LNCAP (cell line): ENCODE results near the gene DPP6.

ENCODE experiments used
- CTCF ChIP-seq: fragments of 450-650 bp; IDR thresholded peaks from 2 replicates; pipeline ENCODE4 v1.5.1; 2017; ENCODE audit warnings: mild to moderate bottlenecking

DPP6 gene

GRCh38 chr7:154905146-154905545 lies 852.9 kb downstream of the DPP6 start:
- no peak for TF ChIP-seq CTCF

GRCh38 chr7:154905615-154906014 lies 853.4 kb downstream of the DPP6 start:
- no peak for TF ChIP-seq CTCF

- no peak for TF ChIP-seq CTCF
Observed at GRCh38 chr7:154906201-154906600, 854.0 kb downstream of the DPP6 start.

DNA sequence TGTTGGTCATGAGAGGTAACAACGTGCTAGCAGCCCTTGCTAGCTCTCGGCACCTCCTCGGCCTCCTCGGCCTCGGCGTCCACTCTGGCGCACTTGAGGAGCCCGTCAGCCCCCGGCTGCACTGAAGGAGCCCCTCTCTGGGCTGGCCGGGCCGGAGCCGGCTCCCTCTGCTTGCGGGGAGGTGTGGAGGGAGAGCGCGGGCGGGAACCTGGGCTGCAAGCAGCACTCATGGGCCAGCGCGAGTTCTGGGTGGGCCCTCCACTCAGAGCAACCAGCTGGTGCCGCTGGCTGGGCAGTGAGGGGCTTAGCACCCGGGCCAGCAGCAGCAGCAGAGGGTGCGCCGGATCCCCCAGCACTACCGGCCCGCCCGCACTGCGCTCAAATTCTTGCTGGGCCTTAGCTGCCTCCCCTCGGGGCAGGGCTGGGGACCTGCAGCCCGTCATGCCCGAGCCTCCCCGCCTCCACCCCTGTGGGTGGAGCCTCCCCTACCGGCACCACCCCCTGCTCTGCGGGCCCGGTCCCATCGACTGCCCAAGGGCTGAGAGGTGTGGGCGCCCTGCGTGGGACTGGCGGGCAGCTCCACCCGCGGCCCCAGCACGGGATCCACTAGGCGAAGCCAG lies 854.6 kb downstream of the DPP6 start:
- TF ChIP-seq CTCF, result no peak

DNA sequence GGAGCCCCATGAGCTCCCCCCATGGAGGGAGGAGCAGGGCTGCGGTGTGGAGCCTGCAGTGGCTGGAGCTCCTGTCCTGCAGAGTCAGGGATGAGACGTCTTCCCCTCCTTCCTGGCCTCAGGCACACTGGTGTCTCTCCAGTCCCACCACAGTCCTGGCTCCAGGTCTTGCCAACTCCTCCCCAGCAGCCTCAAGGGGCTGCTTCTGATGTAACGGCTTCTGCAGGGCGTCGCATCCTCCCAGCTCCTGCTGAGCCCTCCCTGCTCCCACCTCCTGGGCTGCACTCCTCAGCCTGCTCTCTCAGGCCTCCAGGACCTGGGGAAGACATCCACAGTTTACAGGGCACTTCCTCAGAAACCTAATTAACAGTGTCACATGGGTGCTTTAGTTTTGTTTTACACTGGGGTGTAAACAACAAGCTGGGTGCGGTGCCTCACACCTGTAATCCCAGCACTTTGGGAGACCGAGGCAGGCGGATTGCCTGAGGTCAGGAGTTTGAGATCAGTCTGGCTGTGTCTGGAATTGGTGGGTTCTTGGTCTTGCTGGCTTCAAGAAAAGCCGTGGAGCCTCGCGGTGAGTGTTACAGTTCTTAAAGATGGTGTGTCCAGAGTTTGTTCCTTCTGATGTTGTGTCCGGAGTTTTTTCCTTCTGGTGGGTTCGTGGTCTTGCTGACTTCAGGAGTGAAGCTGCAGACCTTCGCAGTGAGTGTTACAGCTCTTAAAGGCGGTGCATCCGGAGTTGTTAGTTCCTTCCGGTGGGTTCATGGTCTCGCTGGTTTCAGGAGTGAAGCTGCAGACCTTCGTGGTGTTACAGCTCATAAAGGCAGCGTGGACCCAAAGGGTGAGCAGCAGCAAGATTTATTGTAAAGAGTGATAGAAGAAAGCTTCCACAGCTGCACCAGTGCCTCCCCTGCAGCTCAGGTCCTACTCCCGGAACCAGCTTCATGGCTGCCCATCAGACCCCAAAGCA lies 855.7 kb downstream of the DPP6 start:
- no peak for TF ChIP-seq CTCF

- no peak for TF ChIP-seq CTCF
Observed at GRCh38 chr7:154909241-154910105, 857.3 kb downstream of the DPP6 start.

DNA sequence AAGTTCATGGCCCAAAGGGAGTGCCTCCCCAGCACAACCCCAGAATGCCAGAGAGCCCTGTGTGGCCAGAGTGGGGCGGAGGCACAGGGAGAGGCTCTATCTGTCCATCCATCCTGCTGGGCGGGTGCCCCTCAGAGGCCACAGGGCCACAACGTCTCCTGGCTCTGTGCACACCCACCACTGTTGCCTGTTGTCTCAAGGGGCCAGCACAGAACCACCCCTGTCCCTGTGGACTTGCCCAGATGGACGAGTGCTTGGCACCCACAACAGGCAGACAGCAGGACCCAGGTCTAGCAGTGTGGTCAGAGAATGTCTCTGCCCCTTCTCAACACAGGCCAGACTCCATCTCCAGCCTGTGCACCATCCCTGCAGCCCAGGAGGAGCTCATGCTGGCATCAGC lies 857.9 kb downstream of the DPP6 start:
- TF ChIP-seq CTCF, result no peak
